ENCODE results near the gene B3GALT4. TPM values are rescaled to one million over a fixed set of nuclear protein-coding genes. Genes with fewer than 3 reads are reported as not detected.
"Not testable (repeated sequence)": the region's sequence is repeated elsewhere in the genome, so short reads cannot be mapped to it uniquely, and the experiment has no call there.

Gene B3GALT4
- total RNA-seq, 1 experiment from 2014 or later = 14.1 TPM

- peak; percentile 99 for DNase-seq (ENCODE audit: low spot score)
Observed at GRCh38 chr6:33271468-33272274, 5.3 kb upstream of the B3GALT4 start, which contains the start of the genes RPS18 and VPS52. RPS18 (plus strand) TSS chr6:33272075; CDS start chr6:33272120, 45 bp downstream. VPS52 (minus strand) TSS chr6:33271876; CDS start chr6:33271675, 201 bp downstream.

GRCh38 chr6:33272275-33273128 is 4.4 kb upstream of the B3GALT4 start:
- no peak for DNase-seq (ENCODE audit: low spot score)

- peak; percentile 17 for DNase-seq (ENCODE audit: low spot score)
Observed at GRCh38 chr6:33273129-33273923, 3.6 kb upstream of the B3GALT4 start.

- DNase-seq (ENCODE audit: low spot score) = peak; percentile 9
Observed at GRCh38 chr6:33273924-33274902, 2.7 kb upstream of the B3GALT4 start.

GRCh38 chr6:33275795-33276580 is 935 bp upstream of the B3GALT4 start:
- not testable (repeated sequence) for DNase-seq (ENCODE audit: low spot score)

- no peak for DNase-seq (ENCODE audit: low spot score)
Observed at GRCh38 chr6:33276581-33276863, 401 bp upstream of the B3GALT4 start.

GRCh38 chr6:33277663-33278391 is 904 bp downstream of the B3GALT4 start:
- DNase-seq (ENCODE audit: low spot score) = no peak

GRCh38 chr6:33278392-33278741 is 1.4 kb downstream of the B3GALT4 start:
- DNase-seq (ENCODE audit: low spot score) = no peak

- no peak for DNase-seq (ENCODE audit: low spot score)
Observed at GRCh38 chr6:33278810-33279209, 1.9 kb downstream of the B3GALT4 start.

GRCh38 chr6:33279257-33279695 is 2.4 kb downstream of the B3GALT4 start:
- DNase-seq (ENCODE audit: low spot score) = no peak

GRCh38 chr6:33279971-33280511 is 3.1 kb downstream of the B3GALT4 start:
- peak; percentile 73 for DNase-seq (ENCODE audit: low spot score)

- no peak for DNase-seq (ENCODE audit: low spot score)
Observed at GRCh38 chr6:33280539-33280938, 3.6 kb downstream of the B3GALT4 start.

GRCh38 chr6:33285214-33285613 is 8.3 kb downstream of the B3GALT4 start:
- DNase-seq (ENCODE audit: low spot score) = not testable (repeated sequence)

- DNase-seq (ENCODE audit: low spot score) = no peak
Observed at GRCh38 chr6:33286946-33287914, 10.3 kb downstream of the B3GALT4 start.

GRCh38 chr6:33288141-33288920 is 11.4 kb downstream of the B3GALT4 start:
- DNase-seq (ENCODE audit: low spot score) = no peak

- DNase-seq (ENCODE audit: low spot score) = peak; percentile 89
Observed at GRCh38 chr6:33288921-33289783, 12.2 kb downstream of the B3GALT4 start, which contains the start of the genes PFDN6 and WDR46. PFDN6 (plus strand) TSS chr6:33289601; CDS start chr6:33289857, 256 bp downstream. WDR46 (minus strand) TSS chr6:33289239; CDS start chr6:33289170, 69 bp downstream.
